GM12875 (cell line): ENCODE data around the gene ADD3.

Source experiments
- H3K4me3 ChIP-seq: one replicate; pipeline ENCODE4 v1.5.1; 2011; ENCODE audit warnings: low read depth, low read length, control low read depth
- TF ChIP-seq, protein P1 (sequence below): IDR thresholded peaks from 2 replicates; pipeline ENCODE4 v1.5.1; 2011; ENCODE audit warnings: low read depth, mild to moderate bottlenecking, control low read depth, inconsistent platforms, low read length, moderate library complexity, borderline replicate concordance; ENCODE audit not compliant: insufficient read depth

The ADD3 gene

GRCh38 chr10:110160081-110160480 is 152.3 kb downstream of the ADD3 start:
- TF ChIP-seq, protein P1, sequence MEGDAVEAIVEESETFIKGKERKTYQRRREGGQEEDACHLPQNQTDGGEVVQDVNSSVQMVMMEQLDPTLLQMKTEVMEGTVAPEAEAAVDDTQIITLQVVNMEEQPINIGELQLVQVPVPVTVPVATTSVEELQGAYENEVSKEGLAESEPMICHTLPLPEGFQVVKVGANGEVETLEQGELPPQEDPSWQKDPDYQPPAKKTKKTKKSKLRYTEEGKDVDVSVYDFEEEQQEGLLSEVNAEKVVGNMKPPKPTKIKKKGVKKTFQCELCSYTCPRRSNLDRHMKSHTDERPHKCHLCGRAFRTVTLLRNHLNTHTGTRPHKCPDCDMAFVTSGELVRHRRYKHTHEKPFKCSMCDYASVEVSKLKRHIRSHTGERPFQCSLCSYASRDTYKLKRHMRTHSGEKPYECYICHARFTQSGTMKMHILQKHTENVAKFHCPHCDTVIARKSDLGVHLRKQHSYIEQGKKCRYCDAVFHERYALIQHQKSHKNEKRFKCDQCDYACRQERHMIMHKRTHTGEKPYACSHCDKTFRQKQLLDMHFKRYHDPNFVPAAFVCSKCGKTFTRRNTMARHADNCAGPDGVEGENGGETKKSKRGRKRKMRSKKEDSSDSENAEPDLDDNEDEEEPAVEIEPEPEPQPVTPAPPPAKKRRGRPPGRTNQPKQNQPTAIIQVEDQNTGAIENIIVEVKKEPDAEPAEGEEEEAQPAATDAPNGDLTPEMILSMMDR: no peak
- H3K4me3 ChIP-seq: no peak overlapping the region

- H3K4me3 ChIP-seq: no peak overlapping the region
- TF ChIP-seq, protein P1: no peak
These were observed 152.7 kb downstream of the ADD3 start for GRCh38 chr10:110160522-110160921.

DNA sequence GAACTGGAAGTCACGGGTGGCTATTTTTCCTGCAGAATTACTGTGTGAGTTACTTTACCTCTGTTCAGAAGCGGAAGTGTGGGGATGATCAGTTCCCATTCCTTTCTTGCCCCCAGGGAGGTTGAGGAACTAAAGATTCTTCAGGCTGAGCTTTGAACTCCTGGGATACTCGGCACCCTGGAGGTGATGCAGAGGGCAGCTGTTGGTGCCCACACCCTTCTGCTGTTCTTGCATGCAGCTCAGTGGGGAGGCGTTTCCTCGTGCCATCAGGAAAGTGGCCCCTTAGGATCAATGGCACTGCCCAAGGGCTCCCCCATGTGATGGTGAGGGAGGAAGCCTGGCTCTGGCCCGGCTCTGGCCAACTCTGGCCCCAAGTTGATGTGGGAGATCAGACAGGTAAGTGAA is 155.0 kb downstream of the ADD3 start:
- no peak overlapping the region for H3K4me3 ChIP-seq
- TF ChIP-seq, protein P1: no peak

DNA sequence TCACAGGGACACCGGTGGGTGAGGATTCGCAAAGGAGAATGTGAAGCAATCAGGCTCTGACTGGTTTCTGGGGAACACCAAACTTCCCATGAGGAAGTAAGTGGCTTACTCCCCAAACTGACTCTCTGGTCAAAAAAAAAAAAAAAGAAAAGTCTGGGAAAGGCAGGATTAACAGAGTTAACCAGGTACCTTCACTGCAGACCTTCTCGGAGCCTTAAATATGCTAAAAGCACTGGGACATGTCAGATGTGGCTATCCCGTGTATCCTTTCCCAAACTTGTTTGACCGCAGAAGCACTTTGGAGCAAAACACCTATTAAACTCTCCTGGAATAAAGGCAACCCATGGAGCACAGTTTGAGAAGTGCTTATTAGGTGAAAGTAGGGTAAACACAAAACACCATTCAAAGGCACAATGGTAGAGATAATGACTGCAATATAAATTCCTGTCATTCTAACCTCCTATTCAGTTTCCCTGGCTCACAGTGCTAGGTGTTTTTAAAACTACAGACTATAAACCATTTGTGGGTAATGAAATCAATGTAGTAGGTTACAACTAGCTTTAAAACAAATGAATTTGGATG is 155.5 kb downstream of the ADD3 start:
- no peak overlapping the region for H3K4me3 ChIP-seq
- TF ChIP-seq, protein P1: no peak

- TF ChIP-seq, protein P1: no peak
- H3K4me3 ChIP-seq: no peak overlapping the region
These were observed 156.1 kb downstream of the ADD3 start for GRCh38 chr10:110163841-110164240.

GRCh38 chr10:110165239-110165638 is 157.5 kb downstream of the ADD3 start:
- no peak overlapping the region for H3K4me3 ChIP-seq
- TF ChIP-seq, protein P1: no peak

- no peak overlapping the region for H3K4me3 ChIP-seq
These were observed 159.4 kb downstream of the ADD3 start for GRCh38 chr10:110167149-110167548.

More at GRCh38 chr10:110167149-110167548, 159.4 kb downstream of the ADD3 start:
- TF ChIP-seq, protein P1: no peak
